CD4-positive, alpha-beta memory T cell (primary cell): ENCODE measurements around the gene PSMC3IP. TPM values are rescaled to one million over a fixed set of nuclear protein-coding genes. Genes with fewer than 3 reads are reported as not detected.
"Not testable (repeated sequence)": the region's sequence is repeated elsewhere in the genome, so short reads cannot be mapped to it uniquely, and the experiment has no call there.

Source experiments
- CTCF ChIA-PET: fragments of 350-600 bp; sonication (Branson Sonifier 250); formaldehyde crosslinking; loops from one replicate; lab custom pipeline; 2021; ENCODE audit warnings: inconsistent platforms; ENCODE audit not compliant: partially characterized antibody; lab: Charles Lee
- POLR2A ChIA-PET: fragments of 350-600 bp; sonication (Branson Sonifier 250); formaldehyde crosslinking; loops from one replicate; lab custom pipeline; 2021; ENCODE audit not compliant: partially characterized antibody; lab: Charles Lee
- DNase-seq, 5 donors: peaks; one replicate each; pipeline versions ENCODE4 v3.0.0 to v3.0.0-alpha.2; 2020 to 2022; ENCODE audit warnings: mixed read lengths in 1 of 5
- H3K27ac ChIP-seq: one replicate; pipeline ENCODE4 v1.7.0; 2013; ENCODE audit warnings: low read depth, low read length
- H3K27me3 ChIP-seq: 2 replicates; pipeline ENCODE4 v1.7.0; 2013; ENCODE audit warnings: mild to moderate bottlenecking, low read length, moderate library complexity; ENCODE audit not compliant: insufficient read depth
- H3K36me3 ChIP-seq: 2 replicates; pipeline ENCODE4 v1.7.0; 2013; ENCODE audit warnings: mild to moderate bottlenecking, low read length, moderate library complexity; ENCODE audit not compliant: insufficient read depth
- H3K4me1 ChIP-seq: 2 replicates; pipeline ENCODE4 v1.7.0; 2013; ENCODE audit warnings: mild to moderate bottlenecking, low read length, moderate library complexity; ENCODE audit not compliant: insufficient read depth
- H3K4me3 ChIP-seq, 2 donors: one replicate each; pipeline ENCODE4 v1.7.0; 2013; ENCODE audit warnings: low read length in 2 of 2, mild to moderate bottlenecking in 1 of 2
- H3K9me3 ChIP-seq, 2 donors: one replicate each; pipeline ENCODE4 v1.7.0; 2013; ENCODE audit warnings: low read length in 2 of 2, control low read depth in 1 of 2; ENCODE audit not compliant: control insufficient read depth in 1 of 2
- H3K27ac Mint-ChIP-seq, 7 donors: one replicate each; pipeline ENCODE4 v1.8.0; 2020 to 2021; ENCODE audit warnings: mixed read lengths in 7 of 7, mild to moderate bottlenecking in 6 of 7, inconsistent platforms in 3 of 7, moderate library complexity in 3 of 7
- H3K27me3 Mint-ChIP-seq, 2 donors: one replicate each; pipeline ENCODE4 v1.8.0; 2020 to 2021; ENCODE audit warnings: mixed read lengths in 2 of 2
- H3K36me3 Mint-ChIP-seq, 2 donors: one replicate each; pipeline ENCODE4 v1.8.0; 2020 to 2021; ENCODE audit warnings: mixed read lengths in 2 of 2, inconsistent platforms in 1 of 2, mild to moderate bottlenecking in 1 of 2
- H3K4me1 Mint-ChIP-seq, 4 donors: one replicate each; pipeline ENCODE4 v1.8.0; 2020 to 2021; ENCODE audit warnings: mixed read lengths in 4 of 4, mild to moderate bottlenecking in 1 of 4
- H3K4me3 Mint-ChIP-seq, 8 donors: one replicate each; pipeline ENCODE4 v1.8.0; 2020 to 2021; ENCODE audit warnings: mixed read lengths in 8 of 8, mild to moderate bottlenecking in 7 of 8, moderate library complexity in 6 of 8, inconsistent platforms in 3 of 8
- H3K9me3 Mint-ChIP-seq, 8 donors: one replicate each; pipeline ENCODE4 v1.8.0; 2020 to 2021; ENCODE audit warnings: mixed read lengths in 8 of 8, mild to moderate bottlenecking in 5 of 8, inconsistent platforms in 3 of 8, moderate library complexity in 1 of 8
- intact Hi-C: fragments of 100-400 bp; cut with micrococcal nuclease; formaldehyde crosslinking; loops from one replicate; pipeline ENCODE4 v1.15.1; 2023
- polyA plus RNA-seq, 2 donors: library from polyadenylated mRNA; unstranded; fragments of 300-500 nt; fragmentation: Illumina TruSeq; gene quantifications; one replicate each; pipeline ENCODE4 v1.2.3, GENCODE V29; 2021
- total RNA-seq, 2 experiments: library from RNA; stranded (reverse); gene quantifications; one replicate each; pipeline ENCODE4 v1.2.3, GENCODE V29; 2021

PSMC3IP gene
- total and polyA plus RNA-seq, 4 experiments from 2014 or later: 0.93 to 4.5 (median 2.6) TPM

- H3K9me3 ChIP-seq: no peaks in the 10 kb centered on the region
- no peak overlapping the region for H3K27ac ChIP-seq
- DNase-seq: peak in 2 of 5 donors; percentile 25 to 51
- H3K4me3 ChIP-seq: no peak overlapping the region
- H3K9me3 Mint-ChIP-seq: no peaks in the 10 kb centered on the region
- H3K36me3 Mint-ChIP-seq: peaks cover 0 to 4% of the 10 kb centered on the region in 2 donors
- no peaks in the 10 kb centered on the region for H3K36me3 ChIP-seq
- intact Hi-C loops: no loop called here
- POLR2A ChIA-PET: interaction anchor here (0.6 to 1.9 kb wide), 6 partner anchors 9 to 153 kb away, joined by 3 to 8 read pairs (median 3); partner anchors contain the start of genes PLEKHH3 and STAT3
- CTCF ChIA-PET: interaction anchor here (0.8 to 1.6 kb wide), 4 partner anchors 9 to 37 kb away, joined by 3 to 6 read pairs (median 4); partner anchors contain the start of gene COASY
- peak overlapping the region; percentile 65 to 92 (median 75) for H3K27ac Mint-ChIP-seq
- peak overlapping the region in 7 of 8 donors; percentile 57 to 79 (median 67) for H3K4me3 Mint-ChIP-seq
- H3K27me3 ChIP-seq: no peaks in the 10 kb centered on the region
- H3K4me1 Mint-ChIP-seq: peaks cover 19 to 42% (median 25%) of the 10 kb centered on the region in 4 donors
- H3K27me3 Mint-ChIP-seq: no peaks in the 10 kb centered on the region
- peaks cover 22% of the 10 kb centered on the region for H3K4me1 ChIP-seq
These were observed 36.3 kb downstream of the PSMC3IP start for GRCh38 chr17:42541041-42541833.

DNA sequence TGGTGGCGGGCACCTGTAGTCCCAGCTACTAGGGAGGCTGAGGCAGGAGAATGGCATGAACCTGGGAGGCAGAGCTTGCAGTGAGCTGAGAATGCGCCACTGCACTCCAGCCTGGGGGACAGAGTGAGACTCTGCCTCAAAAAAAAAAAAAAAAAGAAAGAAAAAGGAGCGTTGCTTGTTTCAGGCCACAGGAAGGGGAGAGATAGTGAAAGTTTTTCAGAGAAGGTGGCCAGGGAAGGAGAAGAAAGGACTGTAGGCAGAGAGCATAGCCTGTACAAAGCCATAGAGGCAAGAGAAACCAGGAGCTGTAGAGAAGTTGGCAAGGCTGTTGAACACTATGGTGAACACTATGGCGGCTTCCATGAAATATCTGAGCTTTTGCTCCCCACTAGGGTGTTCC is 37.0 kb downstream of the PSMC3IP start:
- H3K36me3 ChIP-seq, H3K9me3 ChIP-seq, H3K9me3 Mint-ChIP-seq, DNase-seq, H3K4me3 ChIP-seq, H3K27ac ChIP-seq, H3K27me3 ChIP-seq, H3K27me3 Mint-ChIP-seq, intact Hi-C loops, H3K36me3 Mint-ChIP-seq: not testable (repeated sequence)
- H3K4me1 ChIP-seq: peaks cover 26% of the 10 kb centered on the region
- H3K4me3 Mint-ChIP-seq: peak overlapping the region in 7 of 8 donors; percentile 35 to 79 (median 67)
- H3K27ac Mint-ChIP-seq: peak overlapping the region in 6 of 7 donors; percentile 31 to 92 (median 70)
- ChIA-PET CTCF (interaction anchor here (0.8 to 1.6 kb wide), 3 partner anchors 8 to 38 kb away, joined by 3 to 6 read pairs (median 4); no protein-coding TSS in a partner anchor), POLR2A (interaction anchor here (1.0 to 1.9 kb wide), 3 partner anchors 10 to 152 kb away, joined by 3 to 8 read pairs (median 5); partner anchors contain the start of gene STAT3)
- H3K4me1 Mint-ChIP-seq: peaks cover 21 to 46% (median 28%) of the 10 kb centered on the region in 4 donors

DNA sequence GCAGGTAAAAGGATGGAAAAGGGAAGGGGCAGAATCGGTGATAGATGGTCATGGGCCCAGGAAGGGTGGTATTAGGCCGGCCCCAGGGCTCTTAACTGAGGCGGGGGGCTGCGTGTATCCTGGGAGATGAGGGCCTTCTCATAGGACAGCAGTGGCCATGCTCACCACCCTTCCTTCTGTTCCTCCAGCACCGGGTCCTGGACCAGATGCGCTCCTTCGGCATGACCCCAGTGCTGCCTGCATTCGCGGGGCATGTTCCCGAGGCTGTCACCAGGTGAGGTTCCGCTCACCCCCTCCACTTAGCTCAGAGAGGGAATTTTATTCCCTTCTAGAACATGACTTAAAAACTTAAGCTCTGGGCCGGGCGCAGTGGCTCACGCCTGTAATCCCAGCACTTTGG is 39.0 kb downstream of the PSMC3IP start:
- no peak overlapping the region for H3K27ac Mint-ChIP-seq

DNA sequence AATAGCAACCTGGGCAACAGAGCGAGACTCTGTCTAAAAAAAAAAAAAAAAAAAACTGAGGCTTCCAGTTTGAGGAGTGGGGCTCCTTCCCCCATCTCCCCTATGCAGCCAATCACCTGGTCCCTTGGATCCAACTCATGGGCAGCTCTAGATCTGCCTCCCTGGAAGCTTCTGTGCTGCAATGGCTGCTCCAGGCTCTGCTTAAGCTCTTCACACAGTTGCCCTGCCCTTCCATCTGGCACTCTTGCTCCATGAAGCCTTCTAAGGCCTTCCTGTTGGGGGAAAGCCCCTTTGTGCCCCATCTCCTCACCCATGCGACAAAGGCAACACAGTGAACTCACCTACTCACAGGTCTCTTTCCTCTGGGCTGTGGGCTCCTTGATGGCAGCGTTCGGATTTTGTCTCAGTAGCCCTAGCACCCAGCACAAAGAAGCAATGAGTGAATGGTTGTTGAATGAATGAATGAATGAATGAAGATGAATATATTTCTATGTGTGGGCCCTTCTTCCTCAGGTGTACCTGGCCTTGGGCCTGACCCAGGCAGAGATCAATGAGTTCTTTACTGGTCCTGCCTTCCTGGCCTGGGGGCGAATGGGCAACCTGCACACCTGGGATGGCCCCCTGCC is 39.6 kb downstream of the PSMC3IP start:
- Histone ChIP-seq H3K9me3 (no peaks in the 10 kb centered on the region), H3K4me1 (peaks cover 33% of the 10 kb centered on the region), H3K4me3 (no peak overlapping the region), H3K36me3 (no peaks in the 10 kb centered on the region), H3K27me3 (no peaks in the 10 kb centered on the region), H3K27ac (no peak overlapping the region)
- DNase-seq: no peak
- Mint-ChIP-seq H3K4me1 (peaks cover 23 to 54% (median 36%) of the 10 kb centered on the region in 4 donors), H3K4me3 (peak overlapping the region; percentile 15 to 74 (median 61)), H3K36me3 (peaks cover 0 to 4% of the 10 kb centered on the region in 2 donors), H3K9me3 (no peaks in the 10 kb centered on the region), H3K27ac (peak overlapping the region in 4 of 7 donors; percentile 10 to 53 (median 26)), H3K27me3 (no peaks in the 10 kb centered on the region)
- CTCF ChIA-PET: interaction anchor here (0.6 to 1.7 kb wide), 2 partner anchors 10 to 272 kb away, joined by 3 to 5 read pairs; no protein-coding TSS in a partner anchor
- intact Hi-C loops: loop anchor here (2.0 kb wide), 1 partner anchor 17 kb away; no protein-coding TSS in a partner anchor
- POLR2A ChIA-PET: interaction anchor here (0.6 to 2.9 kb wide), 6 partner anchors 9 to 222 kb away, joined by 3 to 28 read pairs (median 7); partner anchors contain the start of genes PSMC3IP, RETREG3 and TUBG1

More for the DNA sequence above, 39.0 kb downstream of the PSMC3IP start:
- H3K4me3 ChIP-seq: no peak overlapping the region
- peaks cover 33% of the 10 kb centered on the region for H3K4me1 ChIP-seq
- H3K27ac ChIP-seq: no peak overlapping the region
- no peaks in the 10 kb centered on the region for H3K9me3 Mint-ChIP-seq
- ChIA-PET CTCF (interaction anchor here (1.7 kb wide), 1 partner anchor 9 kb away, joined by 5 read pairs; no protein-coding TSS in a partner anchor), POLR2A (interaction anchor here (0.7 to 2.9 kb wide), 4 partner anchors 10 to 223 kb away, joined by 3 to 28 read pairs (median 5); no protein-coding TSS in a partner anchor)
- no peaks in the 10 kb centered on the region for H3K27me3 Mint-ChIP-seq
- intact Hi-C loops: no loop called here
- peak overlapping the region in 1 of 8 donors; percentile 74 for H3K4me3 Mint-ChIP-seq
- no peaks in the 10 kb centered on the region for H3K36me3 ChIP-seq
- DNase-seq: no peak
- no peaks in the 10 kb centered on the region for H3K27me3 ChIP-seq
- peaks cover 0 to 4% of the 10 kb centered on the region in 2 donors for H3K36me3 Mint-ChIP-seq
- H3K4me1 Mint-ChIP-seq: peaks cover 23 to 51% (median 33%) of the 10 kb centered on the region in 4 donors
- H3K9me3 ChIP-seq: no peaks in the 10 kb centered on the region

DNA sequence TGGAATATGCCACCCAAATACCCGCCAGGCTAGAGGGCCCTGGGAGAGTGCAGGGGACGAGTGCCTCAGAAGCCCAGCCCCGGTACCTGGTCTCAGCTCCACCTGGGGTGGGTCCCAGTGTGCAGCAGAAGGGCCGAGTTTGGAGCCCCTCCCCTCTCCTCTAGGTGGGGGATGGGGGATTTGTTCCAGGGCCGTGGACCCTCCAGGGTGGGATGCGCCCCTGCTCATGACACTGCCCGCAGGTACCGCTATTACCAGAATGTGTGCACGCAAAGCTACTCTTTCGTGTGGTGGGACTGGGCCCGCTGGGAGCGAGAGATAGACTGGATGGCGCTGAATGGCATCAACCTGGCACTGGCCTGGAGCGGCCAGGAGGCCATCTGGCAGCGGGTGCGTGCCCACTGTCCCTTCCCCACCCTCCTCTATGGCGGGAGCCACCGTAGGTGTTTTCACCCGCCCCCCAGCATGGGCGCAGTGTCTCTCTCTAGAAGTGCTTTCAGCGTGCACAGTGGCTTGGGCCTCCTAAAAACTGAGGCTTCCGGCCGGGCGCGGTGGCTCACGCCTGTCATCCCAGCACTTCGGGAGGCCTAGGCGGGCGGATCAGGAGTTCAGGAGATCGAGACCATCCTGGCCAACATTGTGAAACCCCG is 40.2 kb downstream of the PSMC3IP start:
- Mint-ChIP-seq H3K4me1 (peaks cover 23 to 54% (median 36%) of the 10 kb centered on the region in 4 donors), H3K36me3 (peaks cover 0 to 4% of the 10 kb centered on the region in 2 donors), H3K27me3 (no peaks in the 10 kb centered on the region), H3K9me3 (no peaks in the 10 kb centered on the region), H3K27ac (peak overlapping the region in 3 of 7 donors; percentile 55 to 76 (median 75)), H3K4me3 (peak overlapping the region; percentile 81 to 85 (median 84))
- Histone ChIP-seq H3K27ac (no peak overlapping the region), H3K4me3 (peak overlapping the region; percentile 43 to 57), H3K27me3 (no peaks in the 10 kb centered on the region), H3K4me1 (peaks cover 33% of the 10 kb centered on the region), H3K9me3 (no peaks in the 10 kb centered on the region), H3K36me3 (no peaks in the 10 kb centered on the region)
- CTCF ChIA-PET: interaction anchor here (1.4 to 1.7 kb wide), 4 partner anchors 11 to 19 kb away, joined by 4 to 5 read pairs (median 4); no protein-coding TSS in a partner anchor
- no peak for DNase-seq
- POLR2A ChIA-PET: interaction anchor here (0.6 to 2.9 kb wide), 10 partner anchors 10 to 461 kb away, joined by 3 to 28 read pairs (median 6); partner anchors contain the start of genes MLX, PSMC3IP, RETREG3 and STAT3
- intact Hi-C loops: loop anchor here (2.0 kb wide), 1 partner anchor 18 kb away; no protein-coding TSS in a partner anchor
